IPS DF 4.7 (cell line): ENCODE results near the gene VBP1.
"Not testable (repeated sequence)": the region's sequence is repeated elsewhere in the genome, so short reads cannot be mapped to it uniquely, and the experiment has no call there.

Experiments
- DNase-seq: peaks from one replicate; pipeline ENCODE4 v3.0.0-alpha.2; 2013; ENCODE audit warnings: low spot score; ENCODE audit errors: extremely low read depth

The VBP1 gene

GRCh38 chrX:155263854-155264628 is 47.8 kb downstream of the VBP1 start, which contains the start of gene RAB39B:
RAB39B (minus strand) TSS chrX:155264491; CDS start chrX:155264288, 203 bp downstream.
- DNase-seq, result peak; percentile 11

- no peak for DNase-seq
Observed at GRCh38 chrX:155266439-155266838, 50.2 kb downstream of the VBP1 start.

- DNase-seq, result not testable (repeated sequence)
Observed at GRCh38 chrX:155267995-155268394, 51.7 kb downstream of the VBP1 start.

- no peak for DNase-seq
Observed at GRCh38 chrX:155270969-155271368, 54.7 kb downstream of the VBP1 start.

- no peak for DNase-seq
Observed at GRCh38 chrX:155279873-155280272, 63.6 kb downstream of the VBP1 start.
